ENCODE measurements around the gene SPEF2.
A peak's percentile ranks its signal among the peaks of the same experiment; 100 is the strongest.

GRCh38 chr5:35815089-35815936 is 197.7 kb downstream of the SPEF2 start:
- TF ChIP-seq REST (IDR thresholded peaks at IDR 0.05; ENCODE audit: insufficient replicate concordance, low read depth) (no peak), CTCF (IDR thresholded peaks at IDR 0.05; ENCODE audit: insufficient read depth, low read length) (peak; percentile 50), POLR2AphosphoS5 (IDR thresholded peaks at IDR 0.05; ENCODE audit: low read depth) (no peak), GABPA (IDR thresholded peaks at IDR 0.05; ENCODE audit: low read depth) (no peak)

Measured in HL-60 (cell line).